DND-41 (cell line): ENCODE results near the gene ONECUT3.
A peak's percentile ranks its signal among the peaks of the same experiment; 100 is the strongest.

Source experiments
- ATAC-seq: fragments of 200-7000 bp; cut with Tn5 transposase; 3 replicates; pipeline ENCODE4 v1.9.1; 2021; ENCODE audit warnings: low read depth; ENCODE audit not compliant: insufficient read depth
- DNase-seq: peaks from one replicate; pipeline ENCODE4 v3.0.0-alpha.2; 2020
- H2AFZ ChIP-seq: 2 replicates; pipeline ENCODE4 v1.6.0; 2012; ENCODE audit warnings: low read depth, low read length
- H3K27ac ChIP-seq: 2 replicates; pipeline ENCODE4 v1.5.1; 2012; ENCODE audit warnings: low read length, inconsistent platforms
- H3K27me3 ChIP-seq: fragments of 200-600 bp; sonication (generic); 2 replicates; pipeline ENCODE4 v1.6.0; 2012; ENCODE audit warnings: low read length, mild to moderate bottlenecking, inconsistent platforms; ENCODE audit not compliant: insufficient read depth, poor library complexity
- H3K36me3 ChIP-seq: 2 replicates; pipeline ENCODE4 v1.5.1; 2012; ENCODE audit warnings: low read length, inconsistent platforms; ENCODE audit not compliant: insufficient read depth
- H3K4me1 ChIP-seq: 2 replicates; pipeline ENCODE4 v1.5.1; 2012; ENCODE audit warnings: mild to moderate bottlenecking, low read length; ENCODE audit not compliant: insufficient read depth
- H3K4me2 ChIP-seq: 2 replicates; pipeline ENCODE4 v1.6.0; 2012; ENCODE audit warnings: mild to moderate bottlenecking, moderate library complexity, low read length, inconsistent platforms; ENCODE audit not compliant: insufficient read depth
- H3K4me3 ChIP-seq, 2 experiments: fragments of 200-600 bp in 1 of 2; shearing (Covaris generic) in 1 of 2; 2 replicates each; pipeline ENCODE4 v1.5.1; 2012 to 2016; ENCODE audit warnings: inconsistent platforms in 2 of 2, low read length in 2 of 2, mild to moderate bottlenecking in 2 of 2, low read depth in 1 of 2, moderate library complexity in 1 of 2
- H3K79me2 ChIP-seq: 2 replicates; pipeline ENCODE4 v1.6.0; 2012; ENCODE audit warnings: low read length, inconsistent platforms; ENCODE audit not compliant: insufficient read depth
- H3K9ac ChIP-seq: 2 replicates; pipeline ENCODE4 v1.6.0; 2012; ENCODE audit warnings: low read depth, mild to moderate bottlenecking, inconsistent platforms, low read length, moderate library complexity
- H3K9me3 ChIP-seq: 2 replicates; pipeline ENCODE4 v1.5.1; 2012; ENCODE audit warnings: low read length, moderate library complexity, mild to moderate bottlenecking, inconsistent platforms; ENCODE audit not compliant: insufficient read depth, severe bottlenecking
- H4K20me1 ChIP-seq: 2 replicates; pipeline ENCODE4 v1.6.0; 2012; ENCODE audit warnings: low read length; ENCODE audit not compliant: insufficient read depth
- CTCF ChIP-seq: IDR thresholded peaks from 2 replicates; pipeline ENCODE4 v1.5.1; 2012; ENCODE audit warnings: borderline replicate concordance, low read length, moderate library complexity, mild to moderate bottlenecking; ENCODE audit not compliant: poor library complexity, severe bottlenecking; ENCODE audit errors: extremely low read depth
- EZH2 ChIP-seq: IDR thresholded peaks from 3 replicates; pipeline ENCODE4 v1.6.1; 2012; ENCODE audit warnings: borderline replicate concordance, low read depth, mild to moderate bottlenecking, moderate library complexity, low read length, inconsistent platforms; ENCODE audit not compliant: severe bottlenecking

The ONECUT3 gene

GRCh38 chr19:1825909-1826556, 72.7 kb downstream of the ONECUT3 start:
- H3K4me3 ChIP-seq, result no peak overlapping the region
- no peak overlapping the region for H2AFZ ChIP-seq
- DNase-seq (peak; percentile 79), ATAC-seq (peak; percentile 92)
- no peak overlapping the region for H3K4me2 ChIP-seq
- H3K36me3 ChIP-seq, result peaks cover 85% of the 10 kb centered on the region
- H3K9ac ChIP-seq, result no peak overlapping the region
- TF ChIP-seq EZH2, result no peak
- TF ChIP-seq CTCF, result peak; percentile 98
- peaks cover 68% of the 10 kb centered on the region for H4K20me1 ChIP-seq
- H3K27ac ChIP-seq, result no peak overlapping the region
- H3K27me3 ChIP-seq, result no peaks in the 10 kb centered on the region
- H3K9me3 ChIP-seq, result no peaks in the 10 kb centered on the region
- no peaks in the 10 kb centered on the region for H3K4me1 ChIP-seq
- H3K79me2 ChIP-seq, result peaks cover 25% of the 10 kb centered on the region

- DNase-seq (no peak), ATAC-seq (peak; percentile 7; the same call in 1 of the 3 replicates)
- peaks cover 79% of the 10 kb centered on the region for H3K36me3 ChIP-seq
- H3K27ac ChIP-seq, result no peak overlapping the region
- H3K4me1 ChIP-seq, result no peaks in the 10 kb centered on the region
- H3K4me3 ChIP-seq, result no peak overlapping the region
- no peak overlapping the region for H3K4me2 ChIP-seq
- peaks cover 32% of the 10 kb centered on the region for H3K79me2 ChIP-seq
- no peak overlapping the region for H2AFZ ChIP-seq
- peaks cover 66% of the 10 kb centered on the region for H4K20me1 ChIP-seq
- TF ChIP-seq EZH2 (no peak), CTCF (no peak)
- H3K27me3 ChIP-seq, result no peaks in the 10 kb centered on the region
- H3K9ac ChIP-seq, result no peak overlapping the region
- H3K9me3 ChIP-seq, result no peaks in the 10 kb centered on the region
Measured at GRCh38 chr19:1826557-1827521, 73.5 kb downstream of the ONECUT3 start.

GRCh38 chr19:1827566-1828278, 74.4 kb downstream of the ONECUT3 start:
- H3K4me2 ChIP-seq, result no peak overlapping the region
- peaks cover 65% of the 10 kb centered on the region for H4K20me1 ChIP-seq
- H2AFZ ChIP-seq, result no peak overlapping the region
- no peaks in the 10 kb centered on the region for H3K27me3 ChIP-seq
- no peak overlapping the region for H3K9ac ChIP-seq
- TF ChIP-seq CTCF (no peak), EZH2 (no peak)
- no peaks in the 10 kb centered on the region for H3K9me3 ChIP-seq
- no peak overlapping the region for H3K27ac ChIP-seq
- ATAC-seq (no peak), DNase-seq (no peak)
- H3K79me2 ChIP-seq, result peaks cover 39% of the 10 kb centered on the region
- peaks cover 76% of the 10 kb centered on the region for H3K36me3 ChIP-seq
- H3K4me1 ChIP-seq, result no peaks in the 10 kb centered on the region
- no peak overlapping the region for H3K4me3 ChIP-seq
